ENCODE data around the gene EIF4EBP2.

DNA sequence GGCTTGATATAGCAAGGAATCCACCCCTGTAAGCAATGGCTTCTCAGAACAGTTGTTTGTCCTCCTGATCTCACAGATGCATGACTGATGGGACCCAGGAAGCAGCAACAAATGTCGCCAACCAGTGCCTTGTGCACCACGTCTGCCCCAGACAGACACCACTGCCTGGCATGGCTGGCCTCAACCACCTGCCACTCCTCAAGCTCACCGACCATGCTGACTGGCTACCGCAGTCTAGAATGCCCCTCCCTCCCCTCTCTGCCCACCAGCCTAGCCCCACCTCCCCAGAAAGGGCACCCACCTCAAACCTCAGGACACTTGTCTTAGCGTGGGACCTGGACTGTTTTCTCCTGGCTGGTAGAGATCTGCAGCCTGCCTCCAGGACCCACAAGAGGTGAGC, 45.5 kb upstream of the EIF4EBP2 start:
- no peak for TF ChIP-seq CTCF (conservative IDR thresholded peaks at IDR 0.05)
- no peak for TF ChIP-seq EZH2 (IDR thresholded peaks at IDR 0.05; ENCODE audit: low read depth)
